Loucy (cell line): Measurements from ENCODE around the gene DDX6.
"Not testable (repeated sequence)": the region's sequence is repeated elsewhere in the genome, so short reads cannot be mapped to it uniquely, and the experiment has no call there.

ENCODE experiments used
- CTCF ChIP-seq: fragments of 200-600 bp; sonication (generic); conservative IDR thresholded peaks from 2 replicates; pipeline ENCODE4 v1.5.1; 2014; ENCODE audit warnings: mild to moderate bottlenecking, antibody characterized with exemption, low read length
- EZH2phosphoT487 ChIP-seq: fragments of 200-600 bp; IDR thresholded peaks from 2 replicates; pipeline ENCODE4 v1.6.1; 2018; ENCODE audit warnings: antibody characterized with exemption, mild to moderate bottlenecking, moderate library complexity, borderline replicate concordance

GRCh38 chr11:118717221-118717620, 73.7 kb downstream of the DDX6 start:
- TF ChIP-seq CTCF, EZH2phosphoT487: not testable (repeated sequence)
